ENCODE measurements around the gene OPTC.

The OPTC gene

DNA sequence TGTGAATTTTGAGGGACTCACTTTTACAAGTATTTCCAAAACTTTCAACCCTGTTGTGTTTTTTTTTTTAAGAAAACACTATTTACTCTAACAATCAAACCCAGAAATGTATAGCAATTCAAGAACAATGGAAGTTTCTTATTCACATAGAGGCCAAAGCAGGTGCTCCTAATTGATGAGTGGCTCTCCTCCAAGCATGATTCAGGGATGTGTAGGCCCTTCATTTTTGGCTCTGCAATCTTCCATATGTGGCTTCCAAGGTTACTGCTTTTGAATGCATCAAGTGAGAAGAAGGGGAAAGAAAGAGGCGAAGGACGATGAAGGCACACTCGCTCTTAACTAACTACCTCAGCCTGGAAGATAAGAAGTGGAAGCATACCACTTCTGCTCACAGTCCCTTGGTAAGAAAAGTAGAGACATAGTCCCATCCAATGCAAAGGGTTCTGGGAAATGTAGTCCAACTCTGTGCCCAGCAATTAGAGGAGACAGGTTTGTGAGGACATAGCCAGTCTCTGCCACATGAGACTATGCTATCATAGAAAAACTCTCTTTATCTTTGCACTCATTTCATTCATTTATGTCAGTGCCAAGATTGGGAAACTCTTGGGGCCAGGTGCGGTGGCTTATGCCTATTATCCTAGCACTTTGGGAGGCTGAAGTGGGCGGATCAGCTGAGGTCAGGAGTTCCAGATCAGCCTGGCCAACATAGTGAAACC is 46.0 kb downstream of the OPTC start:
- no peak for DNase-seq

DNA sequence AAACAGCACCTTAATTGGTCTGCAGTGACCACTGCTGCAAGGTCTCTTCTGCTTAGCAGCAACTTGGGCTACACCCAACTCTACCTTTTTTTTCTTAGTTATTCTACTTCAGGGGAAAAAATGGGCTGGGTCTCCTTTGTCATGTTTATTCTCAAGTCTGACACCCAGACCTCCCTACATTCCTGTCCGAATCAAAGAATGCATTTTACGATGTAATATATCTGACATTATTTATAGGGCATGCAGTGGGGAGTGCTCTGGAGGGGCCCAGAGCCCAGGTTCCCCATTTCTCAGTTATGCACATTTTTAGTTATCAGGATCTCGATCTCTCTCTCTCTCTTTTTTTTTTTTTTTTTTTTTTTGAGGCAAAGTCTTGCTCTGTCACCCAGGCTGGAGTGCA is 50.5 kb downstream of the OPTC start:
- DNase-seq, result no peak

DNA sequence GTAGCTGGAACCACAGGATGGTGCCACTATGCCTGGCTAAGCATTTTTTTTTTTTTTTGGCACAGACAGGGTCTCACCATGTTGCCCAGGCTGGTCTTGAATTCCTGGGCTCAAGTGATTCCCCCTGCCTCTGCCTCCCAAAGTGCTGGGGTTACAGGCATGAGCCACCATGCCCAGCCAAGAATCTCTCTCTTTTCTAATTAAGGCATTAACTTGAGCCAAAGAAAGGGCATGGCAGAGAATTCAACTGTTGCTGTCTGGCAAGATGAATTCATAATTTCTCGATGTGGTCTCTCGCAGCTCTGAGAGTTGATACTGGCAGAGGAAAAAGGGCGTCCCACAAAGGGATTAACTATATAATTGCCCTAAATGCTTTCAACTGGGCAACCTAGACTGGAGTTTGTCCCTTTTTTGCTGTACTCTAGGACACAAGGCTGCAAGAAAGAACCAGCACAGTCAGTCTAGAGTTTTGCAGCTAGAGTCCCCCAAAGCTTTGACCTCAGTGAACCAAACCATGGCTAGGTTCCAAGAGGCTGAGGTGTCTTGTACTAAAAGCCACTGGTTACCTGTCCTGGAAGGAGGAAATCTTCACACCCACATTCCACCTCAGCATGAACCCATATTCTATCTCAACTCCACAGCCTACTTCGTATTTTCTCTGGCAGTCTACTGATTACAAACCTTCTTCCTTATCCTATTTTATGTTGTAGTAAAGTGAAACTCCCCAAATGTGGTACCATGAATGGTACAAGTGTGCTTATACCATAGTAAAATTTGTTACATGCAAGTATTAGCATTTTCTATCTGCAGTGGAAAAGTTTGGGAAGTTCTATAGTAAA is 51.2 kb downstream of the OPTC start:
- DNase-seq, result no peak

DNA sequence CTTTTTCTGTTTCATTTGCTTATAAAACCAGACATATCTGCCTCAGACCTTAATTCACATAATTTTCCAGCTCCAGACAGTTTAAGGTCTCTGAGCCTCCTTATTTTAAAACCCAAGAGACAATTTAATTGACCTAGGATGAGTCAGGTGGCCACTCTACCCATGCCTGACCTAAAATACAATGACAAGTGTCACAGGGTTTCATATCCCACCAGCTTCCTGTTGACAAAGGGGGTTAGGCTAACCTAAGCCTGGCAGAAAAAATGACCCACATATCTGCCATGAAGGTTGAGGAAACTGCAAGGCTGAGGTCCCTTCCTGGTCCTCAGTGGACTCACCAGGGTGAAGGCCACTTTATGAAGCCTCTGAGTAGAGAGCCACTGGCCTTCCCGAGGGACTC is 52.3 kb downstream of the OPTC start:
- DNase-seq, result no peak

GRCh38 chr1:203547147-203547546 is 53.2 kb downstream of the OPTC start:
- DNase-seq, result no peak

DNA sequence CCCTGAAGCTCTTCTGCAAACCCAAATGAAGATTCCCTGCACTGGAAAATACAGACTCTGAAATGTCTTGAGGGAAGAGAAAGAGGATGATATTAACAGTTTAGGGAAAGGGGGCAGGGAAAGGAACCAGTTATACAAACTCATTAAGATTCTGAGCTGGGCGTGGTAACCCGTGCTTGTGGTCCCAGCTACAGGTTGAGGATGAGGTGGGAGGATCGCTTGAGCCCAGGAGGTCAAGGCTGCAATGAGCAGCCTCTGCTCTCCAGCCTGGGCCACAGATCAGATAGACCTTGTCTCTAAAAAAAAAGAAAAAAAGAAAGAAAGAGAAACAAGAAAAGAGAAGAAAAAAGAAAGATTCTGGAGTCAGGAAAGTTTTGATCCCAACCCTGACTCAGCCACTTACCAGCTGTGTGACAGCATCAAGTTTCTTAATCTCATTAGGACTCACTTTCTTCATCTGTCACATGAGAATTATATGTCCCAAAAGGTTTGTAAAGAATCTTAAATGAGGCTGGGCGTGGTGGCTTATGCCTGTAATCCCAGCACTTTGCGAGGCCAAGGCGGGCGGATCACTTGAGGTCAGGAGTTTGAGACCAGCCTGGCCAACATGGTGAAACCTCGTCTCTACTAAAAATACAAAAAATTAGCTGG is 53.9 kb downstream of the OPTC start:
- no peak for DNase-seq

DNA sequence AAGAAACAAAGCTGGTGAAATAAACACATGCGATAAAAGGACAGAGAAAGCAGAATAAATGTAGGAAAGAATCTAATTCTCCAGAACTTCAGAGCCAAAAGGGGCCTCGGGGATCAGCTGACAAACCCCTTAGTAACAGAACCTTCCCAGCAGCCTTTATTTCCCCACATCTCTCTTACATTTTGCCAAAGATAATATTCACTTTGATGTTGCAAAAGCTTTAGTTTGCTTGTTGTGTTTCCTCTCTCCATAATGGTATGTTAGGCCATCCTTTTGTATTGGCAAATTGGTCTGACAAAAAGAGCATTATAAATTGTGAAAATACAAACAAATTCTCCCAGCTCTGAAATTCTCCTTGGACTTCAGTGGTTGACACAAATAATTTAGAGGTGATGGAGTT is 54.9 kb downstream of the OPTC start:
- no peak for DNase-seq

DNA sequence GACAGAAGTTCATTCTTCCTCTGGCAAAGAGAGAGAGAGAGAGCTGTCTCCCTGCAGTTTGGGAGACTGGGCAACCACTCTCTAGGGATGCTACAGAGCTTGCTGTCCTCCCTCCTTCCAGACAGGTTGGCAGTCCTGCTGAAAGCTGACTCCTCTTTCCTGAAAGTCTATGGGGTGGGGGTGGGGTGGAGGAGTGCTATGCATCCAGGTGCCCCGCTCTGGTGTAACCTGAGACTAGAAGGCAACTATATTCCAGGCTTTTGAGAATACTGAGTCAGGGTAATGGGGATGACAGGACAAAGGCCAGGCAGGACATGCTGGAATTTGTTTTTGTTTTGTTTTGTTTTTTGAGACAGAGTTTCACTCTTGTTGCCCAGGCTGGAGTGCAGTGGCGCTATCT is 55.4 kb downstream of the OPTC start:
- no peak for DNase-seq

GRCh38 chr1:203550846-203551245 is 56.9 kb downstream of the OPTC start:
- DNase-seq, result no peak

DNA sequence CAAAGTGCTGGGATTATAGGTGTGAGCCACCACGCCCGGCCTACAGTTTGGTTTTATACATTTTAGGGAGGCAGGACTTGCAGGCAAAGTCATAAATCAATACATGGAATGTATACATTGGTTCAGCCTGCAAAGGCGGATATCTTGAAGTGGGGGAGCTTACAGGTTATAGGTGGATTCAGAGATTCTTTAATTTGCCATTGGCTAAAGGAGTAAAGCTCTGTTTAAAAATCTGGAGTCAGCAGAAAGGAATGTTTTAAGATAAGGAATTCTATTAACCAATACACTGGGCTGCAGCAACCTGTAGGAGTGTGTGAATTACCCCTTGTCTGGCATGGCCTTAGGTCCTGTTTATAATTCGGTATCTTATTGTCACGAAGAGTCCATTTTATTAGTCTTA is 57.6 kb downstream of the OPTC start:
- DNase-seq, result no peak

DNA sequence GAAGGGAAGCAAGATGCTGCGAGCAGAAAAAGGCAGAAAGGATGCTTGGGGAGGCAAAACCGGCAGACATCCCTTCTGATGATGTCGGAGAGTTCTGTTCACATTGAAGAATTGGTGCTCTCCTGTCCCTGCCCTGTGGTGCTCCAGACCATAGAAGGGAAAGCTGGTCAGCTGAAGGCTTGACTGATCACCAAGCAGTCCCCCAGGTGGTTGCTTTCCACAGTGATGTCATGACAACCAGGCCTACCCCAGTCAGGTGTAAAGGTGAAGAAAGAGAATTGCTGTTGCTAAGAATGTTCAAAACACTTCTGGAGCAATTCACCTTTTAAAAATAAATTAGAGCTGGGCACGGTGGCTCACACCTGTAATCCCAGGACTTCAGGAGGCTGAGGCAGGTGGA is 59.5 kb downstream of the OPTC start:
- DNase-seq, result no peak

DNA sequence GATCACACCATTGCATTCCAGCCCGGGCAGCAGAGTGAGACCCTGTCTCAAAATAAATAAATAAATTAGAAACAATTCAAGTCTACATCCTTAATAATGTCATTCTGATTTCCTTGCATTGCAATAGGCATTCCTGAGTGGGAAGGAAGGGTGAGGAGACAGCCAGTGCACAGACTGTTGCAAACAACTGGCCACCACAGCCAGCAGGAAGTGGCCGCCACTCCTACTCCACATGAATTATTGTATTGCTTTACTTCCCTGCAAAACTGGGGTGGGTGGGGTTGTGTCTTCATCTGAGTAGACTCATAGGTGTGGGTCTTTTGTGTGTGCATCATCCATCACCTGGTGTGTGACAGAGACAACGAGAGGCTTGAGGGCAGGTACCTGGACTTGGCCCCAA is 60.1 kb downstream of the OPTC start:
- no peak for DNase-seq

DNA sequence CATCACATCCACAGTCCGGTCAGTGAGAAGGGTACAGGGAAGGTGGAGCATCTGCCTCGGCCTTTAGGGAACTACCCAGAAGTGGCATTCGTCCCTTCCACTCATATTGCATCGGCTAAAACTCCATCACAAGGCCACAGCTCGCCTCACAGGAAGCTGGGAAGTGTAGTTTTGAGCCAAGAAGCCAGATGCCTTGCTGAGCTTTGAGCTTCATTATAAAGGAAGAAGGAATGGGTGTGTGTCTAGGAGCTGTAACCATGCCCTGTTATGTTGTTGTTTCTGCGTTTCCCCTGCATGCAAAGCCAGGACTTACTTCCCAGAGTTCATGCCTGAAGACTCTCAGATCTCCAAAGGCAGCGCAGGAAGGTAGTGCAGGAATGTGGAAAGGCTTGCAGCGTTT is 61.1 kb downstream of the OPTC start:
- no peak for DNase-seq

GRCh38 chr1:203555511-203556046 is 61.6 kb downstream of the OPTC start:
- DNase-seq, result no peak

- no peak for DNase-seq
These were observed 62.3 kb downstream of the OPTC start for GRCh38 chr1:203556047-203556851.

DNA sequence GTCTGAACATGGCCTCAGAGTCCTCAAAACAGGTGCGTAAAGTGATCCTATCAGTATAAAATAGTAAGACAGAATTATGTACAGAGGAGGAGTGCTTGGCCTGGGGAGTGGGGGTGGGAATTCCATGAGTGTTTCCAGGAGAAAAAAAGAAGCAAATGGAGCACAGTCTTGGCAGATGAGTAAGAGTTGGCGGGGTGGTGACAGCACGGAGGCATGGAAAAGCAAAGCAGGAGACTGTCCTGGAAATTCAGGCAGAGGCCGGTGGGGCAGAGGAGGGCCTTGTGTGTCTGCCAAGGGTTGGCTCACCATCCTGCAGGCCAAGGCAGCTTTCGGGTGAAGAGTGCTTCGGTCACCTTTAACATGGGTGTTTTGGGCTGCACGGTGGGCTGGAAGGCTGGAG is 63.4 kb downstream of the OPTC start:
- no peak for DNase-seq

DNA sequence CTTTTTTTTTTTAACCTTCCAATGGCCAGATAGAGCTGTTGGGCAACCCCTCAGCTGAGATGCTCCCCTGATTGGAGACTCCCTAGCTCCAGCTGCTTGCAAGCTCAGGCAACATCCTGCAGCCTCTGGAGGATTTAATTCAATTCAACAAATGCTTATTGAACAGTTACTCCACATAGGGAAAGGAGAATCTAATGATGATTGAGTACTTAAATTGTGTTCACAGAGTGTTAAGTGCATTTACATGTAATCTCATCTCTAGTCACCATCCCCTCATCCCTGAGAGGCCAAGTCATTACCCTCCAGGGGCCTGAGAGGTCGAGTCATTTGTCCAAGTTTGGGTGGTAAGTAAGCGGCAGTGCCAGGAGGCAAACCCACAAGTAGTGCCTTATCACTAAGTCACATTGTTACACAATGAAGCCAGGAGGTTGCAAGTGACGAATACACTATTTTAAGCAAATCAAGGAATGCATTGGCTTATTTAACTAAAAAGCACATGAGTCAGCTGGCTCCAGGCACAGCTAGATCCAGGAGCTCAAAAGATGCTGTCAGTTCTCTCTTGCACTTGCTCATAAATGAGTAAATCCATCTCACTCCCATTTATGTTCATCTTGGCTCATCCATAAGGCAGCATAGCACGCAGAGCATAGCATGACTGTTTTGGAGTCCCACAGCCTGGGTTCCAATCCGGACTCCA is 64.3 kb downstream of the OPTC start:
- DNase-seq, result no peak

All from NCI-H1417 treated with DMSO at 0.1 percent for 48 hours (cell line).